Fibroblast of lung (primary cell): ENCODE data around the gene STXBP6. TPM values are rescaled to one million over a fixed set of nuclear protein-coding genes. Genes with fewer than 3 reads are reported as not detected.

Experiments used
- DNase-seq, 2 donors: peaks; one replicate each; pipeline versions ENCODE4 v3.0.0 to v3.0.0-alpha.2; 2010; ENCODE audit warnings: low read depth in 2 of 2
- H2AFZ ChIP-seq: 2 replicates; pipeline ENCODE4 v1.5.1; 2012; ENCODE audit warnings: low read length, control low read depth, inconsistent platforms
- H3K27ac ChIP-seq: 2 replicates; pipeline ENCODE4 v1.5.1; 2011; ENCODE audit warnings: low read length, control low read depth; ENCODE audit not compliant: insufficient read depth
- H3K27me3 ChIP-seq: 2 replicates; pipeline ENCODE4 v1.5.1; 2011; ENCODE audit warnings: mild to moderate bottlenecking, low read length; ENCODE audit not compliant: control insufficient read depth, insufficient read depth
- H3K36me3 ChIP-seq: 2 replicates; pipeline ENCODE4 v1.5.1; 2011; ENCODE audit warnings: low read length; ENCODE audit not compliant: control insufficient read depth, insufficient read depth
- H3K4me1 ChIP-seq: 2 replicates; pipeline ENCODE4 v1.5.1; 2011; ENCODE audit warnings: low read length; ENCODE audit not compliant: control insufficient read depth, insufficient read depth; ENCODE audit errors: extremely low read depth
- H3K4me2 ChIP-seq: 2 replicates; pipeline ENCODE4 v1.5.1; 2011; ENCODE audit warnings: low read length, control low read depth; ENCODE audit not compliant: insufficient read depth; ENCODE audit errors: extremely low read depth
- H3K4me3 ChIP-seq, 4 experiments: fragments of 200-600 bp in 1 of 4; sonication (generic) in 1 of 4; replicated peaks in 1 of 4; 2 replicates each; pipeline ENCODE4 v1.5.1; 2011 to 2016; ENCODE audit warnings: low read length in 4 of 4, low read depth in 3 of 4, mild to moderate bottlenecking in 3 of 4, control low read depth in 2 of 4, inconsistent platforms in 1 of 4, mixed read lengths in 1 of 4; ENCODE audit not compliant: insufficient read depth in 1 of 4; ENCODE audit errors: control extremely low read depth in 1 of 4
- H3K79me2 ChIP-seq: 2 replicates; pipeline ENCODE4 v1.5.1; 2012; ENCODE audit warnings: mild to moderate bottlenecking, low read length, inconsistent platforms; ENCODE audit not compliant: control insufficient read depth, insufficient read depth
- H3K9ac ChIP-seq: 2 replicates; pipeline ENCODE4 v1.5.1; 2011; ENCODE audit warnings: mild to moderate bottlenecking, low read length, control low read depth; ENCODE audit not compliant: insufficient read depth
- H3K9me3 ChIP-seq: 2 replicates; pipeline ENCODE4 v1.5.1; 2012; ENCODE audit warnings: low read depth, low read length; ENCODE audit not compliant: control insufficient read depth, insufficient read depth
- H4K20me1 ChIP-seq: 2 replicates; pipeline ENCODE4 v1.5.1; 2011; ENCODE audit warnings: low read length; ENCODE audit not compliant: control insufficient read depth, insufficient read depth; ENCODE audit errors: extremely low read depth
- EZH2 ChIP-seq: IDR thresholded peaks from 2 replicates; pipeline ENCODE4 v1.5.1; 2012; ENCODE audit warnings: low read length, control low read depth, mild to moderate bottlenecking; ENCODE audit errors: missing control alignments
- polyA plus RNA-seq, 2 donors: library from polyadenylated mRNA; depleted of rRNA in 1 of 2; stranded (reverse) in 1 of 2; unstranded in 1 of 2; fragments of >200 nt; gene quantifications; 2 replicates each; pipeline ENCODE4 v1.2.1, GENCODE V29; 2011 to 2012; ENCODE audit warnings: missing spikeins in 1 of 2
- total RNA-seq: library from RNA; depleted of rRNA; stranded (reverse); fragments of >200 nt; gene quantifications from 2 replicates; pipeline ENCODE4 v1.2.1, GENCODE V29; 2014
- TF ChIP-seq, protein P1 (sequence below), 2 donors: IDR thresholded peaks in 1 of 2; conservative IDR thresholded peaks in 1 of 2; 1 replicate in 1 of 2; 2 replicates in 1 of 2; pipeline ENCODE4 v1.5.1; 2011 to 2012; ENCODE audit warnings: low read length in 2 of 2, control low read depth in 1 of 2, inconsistent platforms in 1 of 2, low read depth in 1 of 2, mild to moderate bottlenecking in 1 of 2

The STXBP6 gene
- total and polyA plus RNA-seq, 2 donors (not counting 1 experiment from before 2014, with no cell fraction given) = 4.5 to 17.8 TPM

DNA sequence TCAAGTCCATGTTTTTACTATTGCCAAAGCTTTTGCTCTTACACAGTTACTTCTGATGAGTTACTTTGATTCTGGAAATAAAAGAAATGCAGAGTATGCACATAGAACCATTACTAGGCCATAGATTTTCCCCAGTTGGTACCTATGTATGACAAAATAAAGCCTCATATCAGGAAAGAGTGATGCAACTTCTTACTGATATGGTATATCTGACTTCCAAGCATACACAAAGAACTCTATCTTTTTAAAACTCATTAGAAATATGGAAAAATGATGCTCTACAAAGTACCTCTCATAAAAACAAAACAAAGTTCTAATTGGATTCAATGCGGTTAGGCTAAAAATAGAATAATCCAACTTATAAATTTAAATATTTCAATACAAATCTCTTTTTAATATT is 92.1 kb downstream of the STXBP6 start:
- H3K27ac ChIP-seq = no peak overlapping the region

DNA sequence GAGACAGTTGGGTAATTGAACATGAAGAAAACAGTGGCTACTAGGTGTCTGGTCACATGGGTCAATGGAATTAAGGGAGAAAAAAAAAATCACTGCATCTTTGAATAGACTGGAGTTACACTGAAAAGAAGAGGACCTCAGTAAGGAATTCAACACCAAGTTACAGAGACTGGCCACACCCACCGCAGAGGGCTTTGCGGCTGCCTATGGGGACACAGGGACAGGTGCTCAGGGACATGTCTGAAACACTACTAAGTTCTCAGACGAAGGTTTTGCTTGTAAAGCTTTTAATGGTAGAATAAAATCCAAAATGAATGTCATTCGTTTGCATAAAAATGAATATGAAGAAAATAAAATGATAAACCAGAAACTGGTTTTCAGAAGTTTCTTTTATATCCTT is 93.8 kb downstream of the STXBP6 start:
- no peaks in the 10 kb centered on the region for H4K20me1 ChIP-seq
- H2AFZ ChIP-seq = no peak overlapping the region
- TF ChIP-seq, protein P1, sequence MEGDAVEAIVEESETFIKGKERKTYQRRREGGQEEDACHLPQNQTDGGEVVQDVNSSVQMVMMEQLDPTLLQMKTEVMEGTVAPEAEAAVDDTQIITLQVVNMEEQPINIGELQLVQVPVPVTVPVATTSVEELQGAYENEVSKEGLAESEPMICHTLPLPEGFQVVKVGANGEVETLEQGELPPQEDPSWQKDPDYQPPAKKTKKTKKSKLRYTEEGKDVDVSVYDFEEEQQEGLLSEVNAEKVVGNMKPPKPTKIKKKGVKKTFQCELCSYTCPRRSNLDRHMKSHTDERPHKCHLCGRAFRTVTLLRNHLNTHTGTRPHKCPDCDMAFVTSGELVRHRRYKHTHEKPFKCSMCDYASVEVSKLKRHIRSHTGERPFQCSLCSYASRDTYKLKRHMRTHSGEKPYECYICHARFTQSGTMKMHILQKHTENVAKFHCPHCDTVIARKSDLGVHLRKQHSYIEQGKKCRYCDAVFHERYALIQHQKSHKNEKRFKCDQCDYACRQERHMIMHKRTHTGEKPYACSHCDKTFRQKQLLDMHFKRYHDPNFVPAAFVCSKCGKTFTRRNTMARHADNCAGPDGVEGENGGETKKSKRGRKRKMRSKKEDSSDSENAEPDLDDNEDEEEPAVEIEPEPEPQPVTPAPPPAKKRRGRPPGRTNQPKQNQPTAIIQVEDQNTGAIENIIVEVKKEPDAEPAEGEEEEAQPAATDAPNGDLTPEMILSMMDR (conservative IDR thresholded peaks at IDR 0.05 in 1 of 2, IDR thresholded peaks at IDR 0.05 in 1 of 2; ENCODE audit: low read depth in 1 of 2, low read length in 2 of 2) = no peak
- no peak for TF ChIP-seq EZH2
- H3K27ac ChIP-seq = no peak overlapping the region
- no peak overlapping the region for H3K4me3 ChIP-seq
- no peaks in the 10 kb centered on the region for H3K27me3 ChIP-seq
- H3K9me3 ChIP-seq = no peaks in the 10 kb centered on the region
- H3K9ac ChIP-seq = no peak overlapping the region
- no peak overlapping the region for H3K4me2 ChIP-seq
- no peaks in the 10 kb centered on the region for H3K36me3 ChIP-seq
- H3K4me1 ChIP-seq = peaks cover 4% of the 10 kb centered on the region
- no peak for DNase-seq
- H3K79me2 ChIP-seq = no peaks in the 10 kb centered on the region

More for the DNA sequence above, 92.1 kb downstream of the STXBP6 start:
- no peaks in the 10 kb centered on the region for H3K79me2 ChIP-seq
- no peaks in the 10 kb centered on the region for H3K36me3 ChIP-seq
- no peak overlapping the region for H3K4me3 ChIP-seq
- no peak overlapping the region for H3K9ac ChIP-seq
- H3K27me3 ChIP-seq = no peaks in the 10 kb centered on the region
- no peak overlapping the region for H3K4me2 ChIP-seq
- no peak for DNase-seq
- peaks cover 4% of the 10 kb centered on the region for H3K4me1 ChIP-seq
- TF ChIP-seq, protein P1 (conservative IDR thresholded peaks at IDR 0.05 in 1 of 2, IDR thresholded peaks at IDR 0.05 in 1 of 2; ENCODE audit: low read depth in 1 of 2, low read length in 2 of 2) = no peak
- TF ChIP-seq EZH2 = no peak
- H4K20me1 ChIP-seq = no peaks in the 10 kb centered on the region
- H2AFZ ChIP-seq = no peak overlapping the region
- H3K9me3 ChIP-seq = no peaks in the 10 kb centered on the region

DNA sequence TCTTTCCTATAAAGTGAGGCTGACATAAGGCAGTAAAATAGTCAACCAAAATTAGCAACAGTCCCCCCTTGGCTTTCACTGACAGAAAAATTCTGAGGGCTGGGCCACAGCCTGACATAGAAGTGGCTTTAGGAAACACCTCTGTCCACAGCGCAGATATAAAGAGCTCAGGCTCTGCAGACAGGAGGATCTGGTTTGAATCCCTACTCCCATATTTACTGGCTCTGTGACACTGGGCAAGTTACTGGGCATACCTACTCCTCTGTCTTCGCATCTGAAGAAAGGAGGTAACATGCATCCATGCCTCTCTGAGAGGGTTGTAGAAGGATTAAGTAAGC is 95.3 kb downstream of the STXBP6 start:
- Histone ChIP-seq H3K4me1 (no peaks in the 10 kb centered on the region), H4K20me1 (no peaks in the 10 kb centered on the region), H3K79me2 (no peaks in the 10 kb centered on the region), H3K36me3 (no peaks in the 10 kb centered on the region), H3K4me3 (no peak overlapping the region), H3K9me3 (no peaks in the 10 kb centered on the region), H3K27me3 (no peaks in the 10 kb centered on the region), H3K27ac (no peak overlapping the region), H3K4me2 (no peak overlapping the region), H3K9ac (no peak overlapping the region), H2AFZ (no peak overlapping the region)
- no peak for DNase-seq
- no peak for TF ChIP-seq EZH2
- TF ChIP-seq, protein P1 (conservative IDR thresholded peaks at IDR 0.05 in 1 of 2, IDR thresholded peaks at IDR 0.05 in 1 of 2; ENCODE audit: low read depth in 1 of 2, low read length in 2 of 2) = no peak
